Esophagus squamous epithelium (tissue), 4 donors: ENCODE measurements around the gene FUT9.

Experiments
- POLR2A ChIP-seq, 4 donors: fragments of 450-650 bp; IDR thresholded peaks; one replicate each; pipeline ENCODE4 v1.6.1; 2017; ENCODE audit warnings: antibody characterized with exemption in 4 of 4, mild to moderate bottlenecking in 4 of 4, moderate library complexity in 3 of 4
- TF ChIP-seq, protein P1 (sequence below), 6 experiments: fragments of 450-650 bp in 4 of 6; fragments of 200-600 bp in 2 of 6; sonication (generic) in 2 of 6; IDR thresholded peaks; one replicate each; pipeline ENCODE4 v1.5.1; 2016 to 2019; ENCODE audit warnings: antibody characterized with exemption in 6 of 6, mild to moderate bottlenecking in 4 of 6, moderate library complexity in 4 of 6

DNA sequence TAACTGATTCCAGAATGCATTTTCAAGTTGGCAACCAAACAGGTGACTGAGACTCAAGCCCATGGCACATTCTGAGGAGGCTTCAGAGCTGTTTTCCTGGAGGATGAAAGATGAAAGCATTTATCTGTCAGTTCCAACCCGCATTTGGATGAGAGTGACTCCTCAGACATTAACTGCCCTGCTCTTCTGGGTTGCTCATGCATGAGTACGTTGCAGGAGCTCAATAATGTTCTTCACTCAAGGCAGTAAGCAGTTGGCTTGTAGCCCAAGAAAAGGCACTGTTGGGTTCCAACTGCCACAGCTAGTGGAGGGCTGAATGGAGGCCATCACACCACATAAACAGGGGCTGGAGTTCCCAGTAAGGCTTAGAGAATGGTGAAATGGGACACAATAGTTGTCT lies 155.3 kb downstream of the FUT9 start:
- TF ChIP-seq, protein P1, sequence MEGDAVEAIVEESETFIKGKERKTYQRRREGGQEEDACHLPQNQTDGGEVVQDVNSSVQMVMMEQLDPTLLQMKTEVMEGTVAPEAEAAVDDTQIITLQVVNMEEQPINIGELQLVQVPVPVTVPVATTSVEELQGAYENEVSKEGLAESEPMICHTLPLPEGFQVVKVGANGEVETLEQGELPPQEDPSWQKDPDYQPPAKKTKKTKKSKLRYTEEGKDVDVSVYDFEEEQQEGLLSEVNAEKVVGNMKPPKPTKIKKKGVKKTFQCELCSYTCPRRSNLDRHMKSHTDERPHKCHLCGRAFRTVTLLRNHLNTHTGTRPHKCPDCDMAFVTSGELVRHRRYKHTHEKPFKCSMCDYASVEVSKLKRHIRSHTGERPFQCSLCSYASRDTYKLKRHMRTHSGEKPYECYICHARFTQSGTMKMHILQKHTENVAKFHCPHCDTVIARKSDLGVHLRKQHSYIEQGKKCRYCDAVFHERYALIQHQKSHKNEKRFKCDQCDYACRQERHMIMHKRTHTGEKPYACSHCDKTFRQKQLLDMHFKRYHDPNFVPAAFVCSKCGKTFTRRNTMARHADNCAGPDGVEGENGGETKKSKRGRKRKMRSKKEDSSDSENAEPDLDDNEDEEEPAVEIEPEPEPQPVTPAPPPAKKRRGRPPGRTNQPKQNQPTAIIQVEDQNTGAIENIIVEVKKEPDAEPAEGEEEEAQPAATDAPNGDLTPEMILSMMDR (IDR thresholded peaks at IDR 0.05): no peak
- TF ChIP-seq POLR2A (IDR thresholded peaks at IDR 0.05): no peak
